HCT116 (cell line): ENCODE data around the gene S100A2.

Experiments used
- CBX3 ChIP-seq: IDR thresholded peaks from 2 replicates; pipeline ENCODE4 v1.6.1; 2012; ENCODE audit warnings: low read depth
- CEBPB ChIP-seq: IDR thresholded peaks from 2 replicates; pipeline ENCODE4 v1.6.1; 2012; ENCODE audit warnings: low read depth
- CTCF ChIP-seq, 3 experiments: fragments of 200-600 bp in 1 of 3; sonication (generic) in 1 of 3; IDR thresholded peaks in 2 of 3; conservative IDR thresholded peaks in 1 of 3; 2 replicates each; pipeline ENCODE4 v1.5.1; 2012 to 2017; ENCODE audit warnings: low read depth in 2 of 3, low read length in 2 of 3, antibody characterized with exemption in 1 of 3, borderline replicate concordance in 1 of 3, control low read depth in 1 of 3, mild to moderate bottlenecking in 1 of 3, mixed read lengths in 1 of 3, mixed run types in 1 of 3, moderate library complexity in 1 of 3; ENCODE audit not compliant: insufficient read depth in 1 of 3
- EZH2 ChIP-seq: fragments of 200-600 bp; sonication (generic); IDR thresholded peaks from 2 replicates; pipeline ENCODE4 v1.6.1; 2017; ENCODE audit warnings: antibody characterized with exemption, mixed run types
- EZH2phosphoT487 ChIP-seq: fragments of 200-600 bp; IDR thresholded peaks from 2 replicates; pipeline ENCODE4 v1.6.1; 2018; ENCODE audit warnings: antibody characterized with exemption, borderline replicate concordance
- POLR2A ChIP-seq: IDR thresholded peaks from 2 replicates; pipeline ENCODE4 v1.7.0; 2011; ENCODE audit warnings: borderline replicate concordance; ENCODE audit not compliant: insufficient read depth, insufficient read length; ENCODE audit errors: extremely low read depth
- POLR2AphosphoS5 ChIP-seq: IDR thresholded peaks from 2 replicates; pipeline ENCODE4 v1.6.1; 2011; ENCODE audit warnings: mild to moderate bottlenecking, low read depth, low read length, moderate library complexity
- SIN3A ChIP-seq: IDR thresholded peaks from 2 replicates; pipeline ENCODE4 v1.6.1; 2012; ENCODE audit warnings: low read depth
- TCF7L2 ChIP-seq: IDR thresholded peaks from 2 replicates; pipeline ENCODE4 v1.7.0; 2011; ENCODE audit warnings: borderline replicate concordance, inconsistent platforms; ENCODE audit not compliant: insufficient read depth, insufficient read length; ENCODE audit errors: extremely low read depth
- YY1 ChIP-seq: IDR thresholded peaks from 2 replicates; pipeline ENCODE4 v1.6.1; 2011; ENCODE audit warnings: low read length, low read depth, moderate library complexity, mild to moderate bottlenecking; ENCODE audit not compliant: insufficient replicate concordance; ENCODE audit errors: extremely low read depth
- ZBTB33 ChIP-seq: IDR thresholded peaks from 2 replicates; pipeline ENCODE4 v1.6.1; 2011; ENCODE audit warnings: mild to moderate bottlenecking, low read length, moderate library complexity; ENCODE audit not compliant: insufficient replicate concordance; ENCODE audit errors: extremely low read depth
- ZNF274 ChIP-seq: fragments of 200-500 bp; sonication (Bioruptor generic); IDR thresholded peaks from 2 replicates; pipeline ENCODE4 v1.6.1; 2014; ENCODE audit warnings: mild to moderate bottlenecking, low read depth, low read length, inconsistent platforms

- no peak for TF ChIP-seq CTCF (IDR thresholded peaks at IDR 0.05 in 2 of 3, conservative IDR thresholded peaks at IDR 0.05 in 1 of 3; ENCODE audit: borderline replicate concordance in 1 of 3, insufficient read depth in 1 of 3, low read depth in 2 of 3, low read length in 2 of 3)
- no peak for TF ChIP-seq POLR2A
- no peak for TF ChIP-seq ZNF274
- TF ChIP-seq TCF7L2 = no peak
- TF ChIP-seq EZH2 = no peak
- TF ChIP-seq EZH2phosphoT487 = no peak
- no peak for TF ChIP-seq ZBTB33
- no peak for TF ChIP-seq POLR2AphosphoS5
- no peak for TF ChIP-seq CBX3
- TF ChIP-seq YY1 = no peak
- TF ChIP-seq SIN3A = no peak
- TF ChIP-seq CEBPB = no peak
Measured at GRCh38 chr1:153612111-153612754, 46.6 kb upstream of the S100A2 start.
